Endothelial cell of hepatic sinusoid (primary cell): Measurements from ENCODE around the gene RNF212.

Source experiments
- in situ Hi-C: cut with HindIII; loops from 2 replicates; pipeline ENCODE4 v1.10.0; 2017; ENCODE audit warnings: low sequenced_read_pairs

RNF212 gene

DNA sequence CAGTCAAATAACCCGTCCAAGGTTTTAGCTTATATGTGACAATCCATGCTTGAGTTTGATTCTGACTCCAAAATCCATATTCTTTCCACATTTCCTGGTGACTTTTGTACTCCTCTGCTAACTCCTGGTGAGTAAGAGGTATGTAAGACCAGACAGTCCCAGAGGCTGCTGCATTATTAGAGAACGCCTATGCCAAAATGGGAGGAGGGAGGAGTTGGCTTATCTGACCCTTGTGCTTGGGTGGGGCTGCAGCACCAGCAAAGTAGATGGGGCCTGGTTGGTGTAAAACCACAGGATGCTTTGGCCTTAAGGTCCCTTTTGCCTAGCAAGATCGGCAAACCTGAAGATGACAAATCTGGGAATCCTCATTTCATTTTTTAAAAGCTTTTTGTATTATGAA, 9.1 kb upstream of the RNF212 start:
- in situ Hi-C loops = loop anchor here (5.0 to 10.0 kb wide), 3 partner anchors 70 to 232 kb away; partner anchors contain the start of gene DGKQ

DNA sequence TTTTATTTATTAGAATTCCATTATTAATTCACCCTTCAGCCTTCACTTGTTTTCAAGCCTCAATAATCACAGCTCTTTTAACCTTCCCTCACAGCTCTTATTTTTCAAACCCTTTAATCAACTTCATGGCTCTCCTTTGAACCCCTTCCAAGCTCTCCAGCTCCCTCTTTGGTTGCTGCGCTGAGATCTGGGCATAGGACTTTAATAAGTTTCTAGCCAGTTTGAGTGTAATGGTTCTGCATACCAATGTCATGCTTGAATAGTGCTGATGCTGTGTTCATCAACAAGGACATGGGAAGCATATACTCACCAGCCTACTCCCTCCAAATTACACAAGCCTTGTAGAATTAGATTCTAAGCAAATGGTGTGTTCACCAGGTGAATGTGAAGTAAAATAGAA, 3.5 kb upstream of the RNF212 start:
- in situ Hi-C loops = loop anchor here (5.0 kb wide), 1 partner anchor 35 kb away; no protein-coding TSS in a partner anchor

DNA sequence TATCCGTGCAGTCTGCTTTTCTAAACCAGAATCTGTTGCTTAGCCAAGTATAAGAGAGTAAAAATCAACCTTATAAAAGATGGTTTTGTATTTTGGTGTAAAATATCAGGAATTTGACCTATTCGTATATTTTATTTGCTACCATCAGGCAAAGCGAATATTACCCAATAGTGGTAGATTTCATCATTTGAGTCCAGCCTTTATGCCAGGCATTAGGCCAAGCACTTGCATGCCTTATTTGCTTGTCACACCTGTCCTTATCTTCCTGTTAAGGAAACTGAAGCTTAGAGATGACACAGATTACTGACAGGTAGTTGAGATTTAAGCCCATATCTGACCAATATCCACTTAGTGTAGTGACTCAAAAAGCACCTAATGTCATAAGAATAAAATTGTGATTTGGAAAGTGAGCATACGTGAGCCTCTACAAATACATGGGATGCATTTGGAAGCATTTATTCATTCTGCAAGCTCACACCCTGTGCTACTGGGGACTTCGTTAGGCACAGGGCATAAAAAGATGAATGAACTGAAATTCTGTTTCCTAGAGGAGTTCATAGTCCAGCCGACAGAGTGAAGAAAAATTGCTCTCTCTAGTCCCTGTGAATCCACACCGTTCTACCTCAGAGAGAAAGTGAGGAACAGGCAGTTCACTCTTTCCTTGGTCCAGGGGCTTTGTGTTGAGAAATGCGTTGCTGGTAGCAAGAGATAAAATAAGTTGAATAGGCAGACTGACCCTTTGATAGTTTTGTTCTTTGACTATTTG, 2.3 kb upstream of the RNF212 start:
- in situ Hi-C loops = loop anchor here (5.0 kb wide), 1 partner anchor 37 kb away; no protein-coding TSS in a partner anchor

DNA sequence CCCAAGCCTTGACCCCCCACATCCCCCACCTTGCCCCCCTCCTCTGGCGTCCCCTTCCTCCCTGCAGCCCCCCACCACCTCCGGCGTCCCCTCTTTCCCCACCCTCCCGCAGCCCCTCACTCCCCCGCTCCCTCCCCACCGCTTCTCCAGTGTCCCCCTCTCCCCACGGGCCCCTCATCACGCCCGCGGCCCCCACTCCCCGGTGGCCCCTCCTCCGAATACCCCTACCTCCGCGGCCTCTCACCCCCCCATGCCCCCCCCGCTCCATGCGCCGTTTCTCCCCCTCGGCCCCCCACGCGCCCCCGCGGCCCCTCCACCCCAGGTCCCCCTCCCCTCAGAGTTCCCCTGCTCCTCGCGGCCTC, 562 bp downstream of the RNF212 start:
- in situ Hi-C loops = no loop called here

DNA sequence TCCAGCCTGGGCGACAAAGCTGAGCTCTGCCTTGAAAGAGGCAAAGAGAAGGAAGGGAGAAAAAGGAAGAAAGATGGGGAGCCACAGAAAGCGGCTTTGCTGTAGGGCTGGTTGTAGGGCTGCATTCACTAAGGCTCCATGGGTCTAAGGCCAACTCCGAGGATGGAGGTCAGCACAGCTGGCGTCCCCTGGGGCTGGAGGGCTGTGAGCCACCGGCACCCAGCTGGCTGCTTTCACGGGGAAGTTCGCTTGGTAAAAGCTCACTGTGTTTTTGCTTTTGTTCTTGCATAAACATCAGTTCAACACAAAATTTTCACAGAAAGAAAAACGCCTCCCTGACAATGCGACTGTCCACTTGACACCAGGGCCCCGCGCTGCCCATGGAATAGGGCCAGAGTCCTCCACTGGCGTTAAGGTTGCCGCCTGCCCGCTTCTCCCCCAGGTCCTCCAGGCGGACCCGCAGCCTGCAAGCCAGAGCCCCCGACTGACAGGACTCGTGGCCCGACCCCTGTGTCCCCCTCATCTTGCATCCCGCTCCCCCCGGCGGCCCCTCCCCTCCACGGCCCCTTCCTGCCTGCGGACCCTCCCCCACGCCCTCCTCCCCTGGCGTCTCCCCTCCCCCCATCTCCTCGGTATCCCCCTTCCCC, 1.1 kb downstream of the RNF212 start:
- in situ Hi-C loops = no loop called here

DNA sequence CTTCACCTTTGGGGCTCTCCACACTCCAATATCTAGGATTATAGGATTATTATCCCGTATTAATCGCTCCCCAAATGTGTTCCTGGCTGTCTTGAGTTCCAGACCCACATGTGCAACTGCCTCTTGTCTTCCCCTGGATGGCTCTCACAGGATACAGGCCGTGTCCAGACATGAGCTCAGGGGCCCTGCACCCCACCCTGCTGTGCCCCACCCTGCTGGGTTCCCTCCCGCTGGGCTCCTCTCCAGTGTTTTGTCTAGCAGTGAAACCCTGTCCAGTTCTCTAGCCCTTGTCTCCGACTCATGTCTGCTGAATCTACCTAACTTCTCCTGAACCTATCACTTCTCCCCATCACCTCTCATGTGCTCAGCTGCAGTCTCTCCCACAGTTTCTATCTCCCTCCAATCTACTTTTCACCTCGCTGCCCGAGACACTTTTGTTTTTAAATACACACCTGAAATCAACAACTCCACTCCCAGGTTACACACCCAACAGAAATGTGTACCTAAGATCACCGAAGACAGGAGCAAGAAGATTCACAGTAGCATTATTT, 2.0 kb downstream of the RNF212 start:
- in situ Hi-C loops = no loop called here

DNA sequence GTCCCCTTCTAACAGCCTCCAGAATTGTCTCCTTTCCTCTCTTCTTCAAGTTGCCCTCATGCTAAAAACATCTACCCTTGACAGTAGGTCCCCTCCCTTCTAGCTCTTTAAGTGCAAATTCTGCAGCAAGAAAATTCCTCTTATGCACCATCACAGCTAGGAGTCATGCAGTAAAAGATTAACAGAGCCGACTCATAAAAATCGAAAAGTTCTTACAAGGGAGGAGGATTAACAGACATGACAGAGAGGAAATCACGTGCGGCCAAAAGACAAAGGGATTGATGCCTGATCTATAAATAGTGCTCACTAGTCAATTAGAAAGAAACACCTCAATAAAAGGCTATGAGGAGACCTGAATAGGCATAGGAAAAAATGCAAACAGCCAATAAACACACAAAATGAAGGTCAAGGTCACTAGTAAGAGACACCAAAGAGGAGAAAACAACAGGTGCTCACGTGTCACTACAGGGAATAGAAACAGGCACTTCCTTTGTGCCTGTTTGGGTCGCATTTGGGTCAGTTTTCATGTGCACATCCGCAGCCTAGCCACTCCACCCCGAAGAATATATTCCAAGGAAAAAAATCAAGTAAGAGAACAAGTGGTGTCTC, 3.4 kb downstream of the RNF212 start:
- in situ Hi-C loops = no loop called here

DNA sequence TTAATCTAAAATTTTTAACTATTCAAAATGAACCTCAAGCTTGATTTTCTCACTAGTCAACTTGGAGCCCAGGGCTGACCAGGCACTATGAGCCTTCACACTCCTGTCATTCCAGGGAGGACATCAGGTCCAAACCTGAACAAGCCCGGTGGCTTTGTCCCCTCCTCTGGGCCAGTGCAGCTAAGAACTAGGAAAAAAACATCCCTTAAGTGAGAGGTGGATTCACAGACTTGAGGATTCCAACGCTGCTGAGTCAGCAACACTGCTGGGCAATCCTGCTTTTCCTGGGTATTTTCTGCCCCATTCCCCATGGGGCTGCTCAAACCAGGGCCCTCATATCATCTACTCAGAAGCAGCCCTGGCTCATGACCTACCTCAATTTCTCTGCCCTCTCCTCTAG, 4.0 kb downstream of the RNF212 start:
- in situ Hi-C loops = no loop called here

DNA sequence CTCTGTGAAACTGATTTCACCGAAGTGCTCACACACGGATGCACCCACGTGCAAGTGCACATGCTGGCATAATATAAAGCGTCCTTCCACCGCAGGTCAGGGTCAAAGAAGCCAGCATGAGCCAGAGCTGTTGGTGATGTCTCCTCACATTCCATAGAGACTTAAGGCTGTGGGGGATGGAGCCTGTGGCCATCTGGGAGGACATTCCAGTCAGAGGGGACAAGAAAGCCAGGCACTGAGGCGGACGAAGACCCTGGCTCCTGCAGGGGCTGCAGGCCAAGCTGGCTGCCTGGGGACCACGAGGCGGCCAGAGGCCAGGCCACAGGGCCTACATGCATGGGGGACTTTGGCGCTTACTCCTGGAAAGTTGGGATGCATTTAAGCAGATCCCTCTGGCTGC, 7.7 kb downstream of the RNF212 start:
- in situ Hi-C loops = no loop called here

DNA sequence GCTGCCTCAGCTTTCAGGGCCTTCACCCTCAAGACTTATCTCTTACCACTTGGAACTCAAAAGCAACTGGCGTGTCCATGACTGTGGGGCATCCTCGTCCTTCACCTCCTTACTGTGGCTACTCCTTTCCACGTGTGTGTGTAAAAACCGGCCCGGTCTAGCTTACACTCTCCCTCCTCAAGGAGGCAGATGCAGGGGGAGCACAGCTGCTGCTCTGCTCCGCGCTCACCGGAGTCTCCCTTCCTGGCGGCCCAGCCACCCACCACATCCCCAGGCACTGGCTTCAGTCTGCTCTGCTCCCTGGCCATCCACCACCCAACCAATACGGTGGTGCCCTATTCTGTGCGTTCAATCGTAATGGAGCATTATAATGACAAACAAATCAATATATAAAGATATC, 8.3 kb downstream of the RNF212 start:
- in situ Hi-C loops = no loop called here

DNA sequence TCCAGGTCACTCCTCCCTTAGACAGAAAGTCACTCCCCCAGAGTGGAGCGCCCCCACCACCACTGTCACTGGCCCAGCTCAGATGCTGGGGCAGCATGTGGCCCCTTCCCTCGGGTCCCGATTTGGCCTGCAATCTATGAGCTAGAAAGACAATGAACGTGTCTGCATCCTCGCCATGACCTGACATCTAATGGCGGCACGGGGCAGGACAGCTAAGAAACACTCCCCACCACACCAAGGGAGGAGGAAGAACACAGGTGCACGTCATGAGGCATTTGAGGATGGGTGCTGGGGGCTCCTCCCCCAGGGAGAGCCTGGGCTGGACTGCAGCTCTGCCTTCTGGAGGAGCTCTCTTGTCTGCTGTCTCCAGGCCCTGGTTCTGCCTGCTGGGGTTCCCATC, 8.7 kb downstream of the RNF212 start:
- in situ Hi-C loops = no loop called here

DNA sequence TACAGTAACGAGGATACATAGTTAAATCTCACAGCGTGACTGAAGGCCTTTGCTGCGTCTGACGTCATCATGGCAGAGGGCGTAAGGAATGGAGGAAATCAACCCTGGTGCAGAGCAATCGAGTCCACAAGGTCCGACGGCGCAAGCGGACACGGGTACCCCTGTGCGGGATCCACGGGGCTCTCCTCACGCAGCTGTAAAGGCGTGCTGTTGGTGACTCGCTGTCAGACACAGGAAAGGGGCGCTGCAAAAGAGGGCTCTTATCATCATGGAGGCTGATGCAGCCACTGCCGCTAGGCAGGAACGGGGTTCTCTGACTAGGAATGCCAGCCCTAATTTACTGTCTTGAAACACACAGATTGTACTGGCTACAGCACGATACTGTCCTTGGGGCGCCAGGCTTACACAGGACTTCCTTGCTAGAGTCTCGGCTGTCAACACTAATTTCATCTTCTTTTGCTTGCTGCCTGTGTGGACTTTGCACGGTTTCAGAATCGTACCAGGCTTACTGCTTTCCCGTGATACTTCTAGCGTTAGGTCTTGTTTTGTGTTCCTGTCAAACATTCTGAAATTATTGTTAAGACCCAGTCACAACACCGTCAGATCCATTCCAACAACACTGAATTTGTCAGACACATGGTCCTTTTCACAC, 13.6 kb downstream of the RNF212 start:
- in situ Hi-C loops = no loop called here

DNA sequence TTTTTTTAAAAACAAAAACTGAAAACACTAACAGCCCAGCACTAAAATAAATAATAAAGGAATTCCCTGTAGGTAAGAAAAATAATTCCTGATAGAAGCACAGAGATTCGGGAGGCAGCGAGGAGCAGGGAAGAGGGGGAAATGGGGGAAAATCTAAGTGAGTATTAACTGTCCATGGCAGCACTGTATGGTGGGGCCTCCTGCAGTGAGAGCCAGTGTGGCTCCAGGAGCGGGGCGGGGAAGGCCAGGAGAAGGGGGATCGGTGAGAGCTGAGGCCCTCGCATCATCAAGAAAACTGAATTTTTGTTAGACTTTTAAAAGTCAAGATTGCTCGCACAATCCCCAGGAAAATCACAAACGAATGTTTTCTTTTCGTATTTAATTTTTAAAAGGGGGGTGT, 14.1 kb downstream of the RNF212 start:
- in situ Hi-C loops = no loop called here

DNA sequence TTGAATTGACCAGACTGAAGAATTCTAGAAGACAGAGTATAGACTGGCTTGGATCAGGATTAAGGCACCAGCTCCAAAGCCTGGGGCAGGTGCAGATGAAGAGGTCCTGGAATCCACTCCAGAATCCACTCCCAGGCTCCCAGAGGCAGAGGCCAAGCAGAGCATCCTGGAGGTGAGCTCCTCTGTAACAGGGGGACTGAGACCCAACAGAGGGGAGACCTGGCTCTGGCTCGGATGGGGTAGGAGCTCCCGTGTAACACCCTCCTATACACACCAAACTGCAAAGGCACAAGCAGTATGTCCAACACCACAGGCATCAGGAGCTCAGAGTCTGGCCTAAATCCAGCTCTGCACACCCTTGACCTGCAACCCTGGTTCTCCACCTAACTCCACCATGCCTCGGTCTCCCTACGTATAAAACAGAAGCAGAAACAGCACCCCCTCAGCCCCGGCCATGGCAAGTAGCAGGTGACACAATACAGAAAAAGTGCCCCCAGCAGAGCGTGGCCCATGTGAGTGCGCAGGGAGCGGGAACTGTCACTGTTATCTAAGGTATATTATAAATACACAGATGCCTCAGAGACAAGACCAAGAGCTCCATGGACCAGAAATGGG, 14.9 kb downstream of the RNF212 start:
- in situ Hi-C loops = no loop called here

DNA sequence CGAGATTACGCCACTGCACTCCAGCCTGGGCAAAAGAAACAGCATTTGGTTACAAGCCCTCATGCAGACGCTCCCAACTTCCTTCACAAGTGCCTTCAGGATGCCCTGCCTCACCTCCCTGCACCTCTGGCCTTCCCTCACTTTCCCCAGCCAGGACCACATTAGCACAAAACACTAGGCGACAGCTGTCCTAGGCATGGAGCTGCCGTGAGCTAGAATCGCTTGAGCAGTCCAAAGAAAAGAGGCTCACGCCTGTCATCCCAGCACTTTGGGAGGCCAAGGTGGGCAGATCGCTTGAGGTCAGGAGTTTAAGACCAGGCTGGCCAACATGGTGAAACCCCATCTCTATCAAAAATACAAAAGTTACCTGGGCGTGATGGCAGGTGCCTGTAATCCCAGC, 15.8 kb downstream of the RNF212 start:
- in situ Hi-C loops = no loop called here

DNA sequence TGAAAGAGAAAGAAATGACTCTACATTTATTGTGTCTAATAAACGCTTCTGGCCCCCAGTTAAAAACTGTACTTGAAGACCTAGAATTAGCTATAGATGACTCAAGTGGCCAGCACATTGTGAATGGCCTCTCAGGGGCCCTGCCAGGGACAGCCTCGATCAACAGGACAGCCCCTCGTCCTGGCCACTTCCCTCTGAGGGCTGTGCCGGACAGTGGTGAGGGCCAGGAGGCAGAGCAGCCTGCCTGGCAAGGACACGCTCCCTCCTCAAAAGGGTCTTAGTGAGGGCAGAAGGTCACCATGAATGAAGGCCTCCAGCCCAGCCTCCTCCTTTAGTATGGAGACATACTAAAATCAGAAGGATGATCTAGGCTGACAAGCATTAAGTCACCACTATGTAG, 16.5 kb downstream of the RNF212 start:
- in situ Hi-C loops = no loop called here

DNA sequence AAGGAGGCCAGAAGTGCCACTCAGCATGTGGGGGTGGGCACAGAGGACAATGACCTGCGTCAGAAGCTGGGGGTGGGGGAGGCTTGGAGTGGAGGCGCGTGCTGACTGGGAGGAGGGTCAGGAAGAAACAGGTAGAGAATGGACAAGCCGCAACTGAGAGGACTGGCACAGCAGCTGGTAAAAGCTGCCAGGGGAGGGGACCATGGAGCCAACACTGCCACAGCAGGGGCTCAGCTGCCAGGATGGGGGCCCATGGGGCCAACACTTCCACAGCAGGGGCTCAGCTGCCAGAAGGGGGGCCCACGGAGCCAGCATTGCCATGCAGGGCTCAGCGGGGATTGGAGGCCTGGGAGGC, 19.1 kb downstream of the RNF212 start:
- in situ Hi-C loops = no loop called here

DNA sequence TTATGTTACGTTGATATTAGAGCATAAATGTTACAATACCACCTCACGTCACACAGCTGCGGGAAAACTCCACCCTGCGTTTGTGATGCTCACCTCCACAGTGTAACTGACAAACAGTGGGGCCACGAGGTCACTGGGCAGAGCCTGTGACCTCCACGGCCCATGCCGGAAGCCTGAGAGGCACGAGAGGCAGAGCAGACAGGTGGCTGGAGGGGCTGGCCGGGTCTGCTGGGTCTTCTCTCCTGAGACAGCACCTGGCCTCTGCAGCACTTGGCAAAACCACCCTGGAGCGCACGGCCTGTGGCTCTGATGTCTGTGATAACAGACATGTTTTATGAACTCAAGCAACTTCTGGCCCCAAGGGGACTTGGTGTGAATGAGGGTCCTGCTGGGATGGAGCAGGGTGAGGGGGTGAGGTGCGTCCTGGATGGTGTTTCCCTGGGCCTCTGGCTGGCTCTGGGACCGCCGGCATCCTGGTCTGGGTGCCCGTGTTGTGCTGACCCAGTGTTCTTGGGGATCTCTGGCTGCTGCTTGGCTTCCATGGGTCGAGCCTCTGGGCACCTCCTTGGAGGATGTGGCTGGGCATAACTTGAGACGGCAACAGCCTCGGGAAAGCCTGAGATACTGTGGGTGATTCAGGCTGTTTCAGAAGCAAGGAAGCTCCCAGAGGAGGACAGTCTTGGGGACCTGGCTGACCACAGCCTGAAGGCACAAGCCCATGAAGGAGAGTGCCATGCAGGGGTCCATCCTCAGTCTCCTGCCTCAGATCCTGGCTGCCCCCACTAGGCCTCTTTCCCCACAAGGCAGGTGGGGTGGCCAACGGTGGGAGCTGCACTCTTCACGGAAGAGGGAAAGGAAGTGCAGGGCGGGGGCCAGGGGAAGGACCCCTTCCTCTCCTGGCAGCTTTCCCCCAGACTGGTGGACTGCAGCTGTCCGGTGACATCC, 19.7 kb downstream of the RNF212 start:
- in situ Hi-C loops = no loop called here

DNA sequence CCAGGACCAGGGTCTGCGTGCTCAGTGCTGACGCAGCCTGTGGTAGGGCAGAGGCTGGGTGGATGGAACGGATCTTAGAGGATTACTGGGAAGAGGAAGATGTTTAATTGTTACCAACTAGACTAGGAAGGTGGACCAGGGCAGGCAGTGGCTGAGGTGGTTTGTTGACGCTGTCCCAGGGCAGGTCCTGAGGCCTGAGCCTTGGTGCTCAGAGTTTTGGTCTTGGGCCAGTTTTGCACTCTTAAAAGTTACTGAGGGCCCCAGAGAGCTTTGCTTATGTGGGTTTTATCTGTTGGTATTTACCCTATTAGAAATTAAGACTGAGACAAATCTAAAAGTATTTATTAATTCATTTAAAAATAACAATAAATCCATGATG, 20.4 kb downstream of the RNF212 start:
- in situ Hi-C loops = no loop called here
